NCI-H2107 (cell line): Measurements from ENCODE around the gene KRTAP10-7.
"Not testable (repeated sequence)": the region's sequence is repeated elsewhere in the genome, so short reads cannot be mapped to it uniquely, and the experiment has no call there.

Source experiments
- DNase-seq: peaks from one replicate; lab custom pipeline; 2025; lab: John Stamatoyannopoulos, UW

The KRTAP10-7 gene

GRCh38 chr21:44612029-44612486 lies 11.7 kb downstream of the KRTAP10-7 start, which contains the start of gene KRTAP10-8:
Gene KRTAP10-8, plus strand, starts transcription at chr21:44612079. Its CDS starts 22 bp downstream, at chr21:44612101.
- DNase-seq, result no peak

DNA sequence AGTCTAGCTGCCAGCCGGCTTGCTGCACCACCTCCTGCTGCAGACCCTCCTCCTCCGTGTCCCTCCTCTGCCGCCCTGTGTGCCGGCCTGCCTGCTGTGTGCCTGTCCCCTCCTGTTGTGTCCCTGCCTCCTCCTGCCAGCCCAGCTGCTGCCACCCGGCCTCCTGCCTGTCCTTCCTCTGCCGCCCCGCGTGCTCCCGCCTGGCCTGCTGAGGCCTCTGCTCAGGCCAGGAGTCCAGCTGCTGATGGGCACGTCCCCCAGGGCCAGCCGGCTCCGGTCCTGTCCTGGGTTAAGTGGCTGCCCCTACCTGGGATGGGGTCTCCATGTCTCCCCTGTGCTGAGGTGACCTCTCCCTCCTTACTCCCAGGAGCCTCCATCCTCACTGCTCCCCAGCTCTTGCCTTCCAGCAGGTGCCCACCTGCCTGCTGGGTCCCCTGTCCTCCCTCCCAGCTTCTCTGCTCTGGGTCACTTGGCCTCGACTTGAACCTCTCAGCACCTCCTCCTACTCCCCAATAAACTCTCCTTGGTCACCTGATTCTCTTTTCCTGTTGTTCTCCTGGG lies 12.4 kb downstream of the KRTAP10-7 start:
- DNase-seq, result no peak

DNA sequence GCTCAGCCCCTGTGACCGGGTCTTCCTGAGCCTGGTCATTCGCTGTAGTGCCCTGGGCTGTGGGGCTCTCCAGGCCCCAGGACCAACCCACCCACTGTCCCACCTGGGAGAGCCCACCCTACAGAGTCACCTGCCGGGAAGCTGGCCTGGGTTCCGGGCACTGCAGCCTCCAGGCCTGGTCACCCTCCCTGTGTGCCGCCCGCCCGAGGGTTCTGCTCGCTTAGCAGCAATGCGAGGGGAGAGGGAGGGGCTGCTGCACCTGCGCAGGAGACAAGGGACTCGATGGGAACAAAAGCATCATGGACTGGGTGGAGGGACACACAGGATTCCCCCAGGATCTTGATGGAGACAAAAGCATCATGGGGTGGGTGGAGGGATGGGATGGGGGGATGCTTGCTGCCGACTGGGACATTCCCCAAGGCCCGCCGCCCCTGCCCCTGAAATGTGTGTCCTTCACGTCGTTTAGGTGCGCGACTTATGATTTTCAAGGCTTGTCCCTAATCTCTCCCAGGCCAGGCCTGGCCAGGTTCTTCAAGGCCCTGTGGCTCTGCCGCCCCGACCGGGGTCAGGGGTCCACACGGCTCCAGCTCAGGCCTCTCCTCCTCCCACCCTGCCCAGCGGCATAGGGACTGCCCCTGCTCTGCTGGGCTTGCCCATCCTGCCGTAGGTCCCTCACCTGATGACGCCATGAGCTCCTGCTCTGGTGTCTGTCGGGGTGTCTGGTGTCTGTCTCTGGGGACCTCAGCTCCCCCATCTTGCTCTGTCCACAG lies 13.2 kb downstream of the KRTAP10-7 start:
- no peak for DNase-seq

DNA sequence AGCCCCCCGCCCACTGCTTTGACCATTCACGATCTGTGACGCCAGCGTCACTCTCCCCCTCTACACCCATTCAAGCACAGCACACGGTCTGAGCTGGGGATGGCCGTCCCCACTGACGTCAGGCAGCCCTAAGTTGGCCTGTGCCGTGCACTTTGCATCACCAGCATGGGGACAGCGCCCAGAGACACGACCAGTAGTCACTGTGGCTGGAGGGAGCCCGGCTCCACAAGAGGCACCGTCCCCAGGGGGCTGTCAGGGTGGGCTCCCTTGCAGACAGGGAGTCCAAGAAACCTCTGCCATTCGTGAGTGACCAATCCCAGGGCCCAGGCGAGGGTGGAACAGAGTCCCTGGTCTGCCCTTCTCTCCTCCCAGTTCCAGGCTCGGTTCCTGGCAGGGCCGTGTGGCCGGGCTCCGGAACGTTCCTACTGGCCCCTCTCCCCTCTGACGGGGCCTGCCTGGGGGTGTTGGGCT lies 13.8 kb downstream of the KRTAP10-7 start:
- no peak for DNase-seq

GRCh38 chr21:44614961-44615391 lies 14.6 kb downstream of the KRTAP10-7 start:
- no peak for DNase-seq

DNA sequence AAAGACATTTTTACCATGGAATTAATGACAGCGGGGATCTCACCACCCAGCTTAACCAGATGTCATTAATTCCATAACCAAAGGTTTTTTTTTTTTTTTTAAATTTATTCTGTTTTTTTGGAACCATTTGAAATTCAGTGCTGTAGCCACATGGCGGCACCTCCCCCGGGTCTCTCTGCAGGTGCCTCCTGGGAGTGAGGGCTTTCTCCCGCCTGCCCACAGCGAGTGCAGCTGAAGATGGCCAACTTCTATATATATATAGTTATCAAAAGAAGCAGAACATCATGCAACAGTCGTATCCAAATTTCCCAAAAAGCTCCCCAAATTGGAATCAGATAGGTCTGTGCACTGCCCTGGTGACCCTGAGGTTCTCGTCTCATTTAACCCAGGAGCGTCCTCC lies 15.1 kb downstream of the KRTAP10-7 start:
- DNase-seq, result no peak

DNA sequence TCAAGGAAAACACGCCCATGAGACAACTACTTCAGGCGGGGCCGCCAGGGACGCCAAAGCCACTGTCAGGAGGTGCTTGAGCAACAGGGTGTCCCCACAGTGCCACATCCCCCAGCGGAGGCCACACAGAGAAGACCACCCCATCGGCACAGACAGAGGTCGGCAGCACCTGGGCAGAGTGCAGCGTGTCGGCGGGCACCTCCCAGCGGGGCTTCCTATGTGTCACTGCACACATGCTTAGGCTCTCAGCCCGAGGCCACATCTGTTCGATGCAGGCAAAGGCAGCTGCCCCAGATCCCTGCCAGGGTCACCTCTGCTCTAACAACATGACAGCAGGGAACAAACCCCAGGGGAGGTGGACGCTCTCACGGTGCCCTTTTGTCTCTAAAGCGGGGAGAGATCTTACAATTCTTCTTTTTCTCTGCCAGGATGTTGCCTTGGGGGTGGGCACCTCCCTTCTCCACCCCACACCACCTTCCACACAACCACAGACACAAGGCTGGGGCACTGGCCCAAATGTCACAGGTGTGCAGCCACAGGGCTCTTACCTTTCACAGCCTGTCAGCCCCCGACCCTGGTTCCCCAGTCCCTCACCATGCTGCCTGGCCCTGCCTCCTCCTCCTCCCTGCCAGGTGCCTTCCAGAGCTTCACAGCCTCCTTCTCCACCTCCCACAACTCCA lies 15.7 kb downstream of the KRTAP10-7 start:
- DNase-seq, result no peak

- DNase-seq, result no peak
These were observed 16.2 kb downstream of the KRTAP10-7 start for GRCh38 chr21:44616591-44616926.

DNA sequence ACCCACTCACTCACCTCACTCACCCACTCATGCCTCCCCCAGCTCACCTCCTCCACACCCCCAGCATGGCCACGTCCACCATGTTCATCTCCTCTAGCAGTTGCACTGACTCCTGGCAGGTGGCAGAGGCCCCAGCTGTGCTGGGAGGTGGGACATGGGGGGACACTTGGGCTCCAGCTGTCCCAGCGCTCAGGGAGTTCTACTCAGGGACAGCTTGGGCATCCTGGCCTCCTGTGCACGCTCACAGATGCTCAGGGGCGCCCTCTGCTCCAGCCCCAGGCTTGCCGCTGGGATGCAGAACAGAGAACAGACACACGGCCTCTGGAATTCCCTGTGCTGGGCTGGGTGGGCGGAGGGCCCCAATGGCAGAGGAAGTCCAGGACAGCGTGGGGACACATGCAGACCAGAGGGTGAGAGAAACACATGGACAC lies 16.7 kb downstream of the KRTAP10-7 start:
- no peak for DNase-seq

GRCh38 chr21:44618504-44618903 lies 18.1 kb downstream of the KRTAP10-7 start:
- no peak for DNase-seq

GRCh38 chr21:44618909-44619308 lies 18.5 kb downstream of the KRTAP10-7 start:
- DNase-seq, result no peak

DNA sequence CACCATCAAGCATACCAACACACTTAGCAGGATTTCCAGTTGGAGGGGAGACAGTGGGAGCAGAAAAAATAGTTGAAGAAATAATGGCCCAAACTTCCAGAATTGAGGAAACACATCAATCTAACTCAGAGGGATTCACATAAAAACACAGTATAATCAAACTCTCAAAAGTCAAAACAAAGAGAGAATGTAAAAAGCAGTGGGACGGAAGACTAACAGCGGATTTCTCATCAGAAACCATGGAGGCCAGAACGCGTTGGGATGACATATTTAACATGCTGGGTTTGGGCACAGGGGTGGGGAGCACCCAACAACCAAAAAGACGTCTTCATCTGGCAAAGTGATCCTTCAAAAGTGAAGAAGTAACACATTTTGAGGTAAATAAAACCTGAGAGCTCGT lies 19.5 kb downstream of the KRTAP10-7 start:
- no peak for DNase-seq

- DNase-seq, result no peak
These were observed 23.2 kb downstream of the KRTAP10-7 start for GRCh38 chr21:44623575-44623974.

DNA sequence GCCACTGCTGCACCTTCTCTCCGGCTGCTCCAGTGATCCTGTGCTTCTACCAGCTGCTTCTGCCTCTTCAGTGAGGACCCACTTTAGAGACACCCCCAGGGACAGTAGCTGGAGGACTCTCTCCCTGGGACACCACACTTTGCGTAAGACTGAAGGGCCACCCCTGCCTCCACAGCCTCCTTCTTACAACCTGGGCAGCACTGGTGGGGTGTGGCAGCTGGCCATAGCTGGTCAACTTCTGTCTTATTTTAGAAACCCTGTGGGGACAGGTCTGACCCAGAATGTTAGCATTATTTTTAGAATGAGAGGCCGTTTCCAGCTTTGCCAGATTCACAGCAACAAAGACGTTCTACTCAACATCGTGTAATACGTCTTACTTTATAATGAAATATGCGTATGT lies 25.4 kb downstream of the KRTAP10-7 start:
- no peak for DNase-seq

DNA sequence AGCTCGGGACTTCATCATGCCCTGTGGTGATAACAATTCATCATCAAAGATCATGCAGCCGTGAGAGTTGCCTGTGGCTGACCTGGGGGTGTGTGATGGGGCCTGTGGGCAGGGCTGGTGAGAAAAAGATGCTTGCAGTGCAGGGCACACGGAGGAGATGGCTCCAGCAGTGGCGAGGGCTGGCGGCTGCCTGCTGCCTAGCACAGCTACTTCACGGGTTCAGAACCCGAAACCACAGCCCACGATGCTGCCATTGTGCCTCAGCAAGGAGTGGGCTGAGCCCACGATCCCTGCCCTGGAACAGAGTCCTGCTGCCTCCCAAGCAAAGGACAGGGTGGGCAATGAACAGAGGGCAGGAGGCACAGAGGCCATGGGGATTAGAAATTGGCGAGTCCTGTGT lies 25.9 kb downstream of the KRTAP10-7 start:
- DNase-seq, result no peak

DNA sequence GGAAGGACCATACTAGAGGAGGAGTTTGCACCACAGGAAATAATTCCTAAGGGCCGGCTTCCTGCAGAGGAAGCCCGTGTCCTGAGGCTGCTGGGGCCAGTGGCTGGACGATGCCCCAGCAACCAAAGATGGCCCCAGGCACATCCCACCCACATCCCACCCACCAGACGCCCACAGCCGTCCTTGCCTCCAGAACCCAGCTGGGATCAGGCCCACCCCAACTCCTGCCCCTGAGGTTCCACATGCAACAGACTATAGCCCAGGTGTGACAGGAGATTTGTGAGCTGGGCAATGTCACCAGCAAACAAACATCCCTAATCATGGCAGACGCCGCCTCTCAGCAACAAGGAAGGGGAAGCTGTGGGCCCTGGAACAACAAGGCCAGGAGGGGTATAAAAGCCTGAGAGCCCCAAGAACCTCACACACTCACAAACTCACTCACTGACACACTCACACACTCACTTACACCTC lies 26.3 kb downstream of the KRTAP10-7 start, which contains the start of gene KRTAP10-9:
KRTAP10-9 (plus strand) TSS at position 421 of the 471 bp plus-strand sequence. CDS start 79 bp downstream, outside the sequence.
- DNase-seq, result no peak

DNA sequence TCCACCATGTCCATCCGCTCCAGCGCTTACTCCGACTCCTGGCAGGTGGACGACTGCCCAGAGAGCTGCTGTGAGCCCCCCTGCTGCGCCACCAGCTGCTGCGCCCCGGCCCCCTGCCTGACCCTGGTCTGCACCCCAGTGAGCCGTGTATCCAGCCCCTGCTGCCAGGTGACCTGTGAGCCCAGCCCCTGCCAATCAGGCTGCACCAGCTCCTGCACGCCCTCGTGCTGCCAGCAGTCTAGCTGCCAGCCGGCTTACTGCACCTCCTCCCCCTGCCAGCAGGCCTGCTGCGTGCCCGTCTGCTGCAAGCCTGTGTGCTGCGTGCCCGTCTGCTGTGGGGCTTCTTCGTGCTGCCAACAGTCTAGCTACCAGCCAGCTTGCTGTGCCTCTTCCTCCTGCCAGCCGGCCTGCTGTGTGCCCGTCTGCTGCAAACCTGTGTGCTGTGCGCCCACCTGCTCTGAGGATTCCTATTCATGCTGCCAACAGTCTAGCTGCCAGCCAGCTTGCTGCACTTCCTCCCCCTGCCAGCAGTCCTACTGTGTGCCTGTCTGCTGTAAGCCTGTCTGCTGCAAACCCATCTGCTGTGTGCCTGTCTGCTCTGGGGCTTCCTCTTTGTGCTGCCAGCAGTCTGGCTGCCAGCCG lies 26.9 kb downstream of the KRTAP10-7 start:
- DNase-seq, result not testable (repeated sequence)

DNA sequence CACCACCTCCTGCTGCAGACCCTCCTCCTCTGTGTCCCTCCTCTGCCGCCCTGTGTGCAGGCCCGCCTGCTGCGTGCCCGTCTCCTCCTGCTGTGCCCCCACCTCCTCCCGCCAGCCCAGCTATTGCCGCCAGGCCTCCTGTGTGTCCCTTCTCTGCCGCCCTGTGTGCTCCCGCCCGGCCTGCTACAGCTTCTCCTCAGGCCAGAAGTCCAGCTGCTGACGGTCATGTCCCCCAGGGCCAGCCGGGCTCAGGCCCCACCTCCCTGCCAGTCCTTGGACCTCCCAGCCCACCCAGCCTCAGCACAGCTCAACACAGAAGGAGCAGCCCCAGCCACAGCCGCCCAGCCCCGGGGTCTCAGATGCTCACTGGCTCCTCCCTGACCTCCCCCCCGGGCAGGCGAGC lies 27.4 kb downstream of the KRTAP10-7 start:
- not testable (repeated sequence) for DNase-seq

- DNase-seq, result no peak
These were observed 28.5 kb downstream of the KRTAP10-7 start for GRCh38 chr21:44628707-44629391.

- DNase-seq, result no peak
These were observed 30.0 kb downstream of the KRTAP10-7 start for GRCh38 chr21:44630440-44630839.

- DNase-seq, result no peak
These were observed 31.7 kb downstream of the KRTAP10-7 start for GRCh38 chr21:44632067-44632466.
